Measurements from ENCODE around the gene CLP1.

Gene CLP1

DNA sequence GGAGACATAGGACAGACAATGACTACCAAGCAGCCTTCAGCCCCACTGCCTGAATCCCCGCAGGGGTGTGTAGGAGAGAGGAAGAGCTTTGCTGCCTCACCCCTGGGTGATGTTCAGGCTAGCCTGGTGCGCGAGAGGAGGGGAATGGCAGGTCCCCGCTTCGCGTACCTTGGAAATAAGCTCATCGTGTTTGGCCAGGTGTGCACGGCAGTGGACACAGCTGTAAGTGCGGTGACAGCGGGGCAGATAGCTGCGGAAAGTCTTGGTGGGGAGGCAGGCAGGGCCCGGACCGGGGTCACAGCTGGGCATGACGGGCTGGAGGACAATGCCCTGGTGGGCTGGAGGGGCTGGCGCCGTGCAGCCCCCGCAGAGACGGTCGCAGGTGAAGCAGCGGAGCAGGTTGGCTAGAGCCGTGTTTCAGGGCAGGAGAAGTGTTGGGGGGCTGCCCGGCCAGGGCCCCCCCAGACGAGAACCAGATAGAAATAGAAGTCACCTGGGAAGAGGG lies 10.7 kb upstream of the CLP1 start:
- no peak for TF ChIP-seq SUZ12 (IDR thresholded peaks at IDR 0.05)
- no peak for TF ChIP-seq TARDBP (IDR thresholded peaks at IDR 0.05)
- no peak for TF ChIP-seq L3MBTL2 (conservative IDR thresholded peaks at IDR 0.05)
- TF ChIP-seq ZNF384 (IDR thresholded peaks at IDR 0.05), result no peak
- TF ChIP-seq ELF4 (IDR thresholded peaks at IDR 0.05), result no peak
- TF ChIP-seq CTBP1 (IDR thresholded peaks at IDR 0.05; ENCODE audit: borderline replicate concordance), result no peak
- TF ChIP-seq FOXK2 (IDR thresholded peaks at IDR 0.05), result no peak
- TF ChIP-seq ARNT (IDR thresholded peaks at IDR 0.05), result no peak
- no peak for TF ChIP-seq LEF1 (IDR thresholded peaks at IDR 0.05; ENCODE audit: borderline replicate concordance)
- TF ChIP-seq BHLHE40 (IDR thresholded peaks at IDR 0.05; ENCODE audit: borderline replicate concordance), result no peak
- TF ChIP-seq NFRKB (IDR thresholded peaks at IDR 0.05), result no peak
- TF ChIP-seq, protein P1, sequence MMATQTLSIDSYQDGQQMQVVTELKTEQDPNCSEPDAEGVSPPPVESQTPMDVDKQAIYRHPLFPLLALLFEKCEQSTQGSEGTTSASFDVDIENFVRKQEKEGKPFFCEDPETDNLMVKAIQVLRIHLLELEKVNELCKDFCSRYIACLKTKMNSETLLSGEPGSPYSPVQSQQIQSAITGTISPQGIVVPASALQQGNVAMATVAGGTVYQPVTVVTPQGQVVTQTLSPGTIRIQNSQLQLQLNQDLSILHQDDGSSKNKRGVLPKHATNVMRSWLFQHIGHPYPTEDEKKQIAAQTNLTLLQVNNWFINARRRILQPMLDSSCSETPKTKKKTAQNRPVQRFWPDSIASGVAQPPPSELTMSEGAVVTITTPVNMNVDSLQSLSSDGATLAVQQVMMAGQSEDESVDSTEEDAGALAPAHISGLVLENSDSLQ (IDR thresholded peaks at IDR 0.05), result no peak
- TF ChIP-seq HDGF (IDR thresholded peaks at IDR 0.05; ENCODE audit: borderline replicate concordance), result no peak
- no peak for TF ChIP-seq FOXM1 (IDR thresholded peaks at IDR 0.05; ENCODE audit: borderline replicate concordance)

DNA sequence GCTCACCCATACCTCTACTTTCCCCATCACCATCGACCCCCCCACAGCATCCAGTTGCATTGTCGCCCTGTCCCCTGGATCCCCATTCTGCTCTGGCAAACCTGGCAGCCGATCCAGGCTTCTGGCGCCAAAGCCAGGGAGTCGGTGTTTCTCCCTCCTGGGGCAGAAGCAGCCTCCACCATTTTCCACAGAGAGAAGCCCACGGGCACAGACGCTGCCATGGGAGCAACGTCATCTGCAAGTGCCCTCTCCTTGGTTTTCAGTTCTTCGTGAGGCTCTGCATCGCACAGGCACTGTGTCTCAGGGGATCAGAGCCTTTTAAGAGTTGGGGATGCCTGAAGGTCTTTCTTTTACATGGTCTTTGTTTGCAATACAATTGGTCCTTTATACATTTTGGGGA lies 10.2 kb upstream of the CLP1 start:
- ChIA-PET POLR2A (no interaction called here), CTCF (interaction anchor here (1.8 kb wide), 1 partner anchor 79 kb away, joined by 7 read pairs; the partner anchor contains the start of gene UBE2L6)
- TF ChIP-seq SUZ12 (IDR thresholded peaks at IDR 0.05) (no peak), ZNF384 (IDR thresholded peaks at IDR 0.05) (no peak)
- DNase-seq (ENCODE audit: extremely low spot score), result no peak

More for the DNA sequence above, 10.7 kb upstream of the CLP1 start:
- CTCF ChIA-PET, result interaction anchor here (1.8 kb wide), 1 partner anchor 79 kb away, joined by 7 read pairs; the partner anchor contains the start of gene UBE2L6
- no peak for DNase-seq (ENCODE audit: extremely low spot score)
- POLR2A ChIA-PET, result no interaction called here

DNA sequence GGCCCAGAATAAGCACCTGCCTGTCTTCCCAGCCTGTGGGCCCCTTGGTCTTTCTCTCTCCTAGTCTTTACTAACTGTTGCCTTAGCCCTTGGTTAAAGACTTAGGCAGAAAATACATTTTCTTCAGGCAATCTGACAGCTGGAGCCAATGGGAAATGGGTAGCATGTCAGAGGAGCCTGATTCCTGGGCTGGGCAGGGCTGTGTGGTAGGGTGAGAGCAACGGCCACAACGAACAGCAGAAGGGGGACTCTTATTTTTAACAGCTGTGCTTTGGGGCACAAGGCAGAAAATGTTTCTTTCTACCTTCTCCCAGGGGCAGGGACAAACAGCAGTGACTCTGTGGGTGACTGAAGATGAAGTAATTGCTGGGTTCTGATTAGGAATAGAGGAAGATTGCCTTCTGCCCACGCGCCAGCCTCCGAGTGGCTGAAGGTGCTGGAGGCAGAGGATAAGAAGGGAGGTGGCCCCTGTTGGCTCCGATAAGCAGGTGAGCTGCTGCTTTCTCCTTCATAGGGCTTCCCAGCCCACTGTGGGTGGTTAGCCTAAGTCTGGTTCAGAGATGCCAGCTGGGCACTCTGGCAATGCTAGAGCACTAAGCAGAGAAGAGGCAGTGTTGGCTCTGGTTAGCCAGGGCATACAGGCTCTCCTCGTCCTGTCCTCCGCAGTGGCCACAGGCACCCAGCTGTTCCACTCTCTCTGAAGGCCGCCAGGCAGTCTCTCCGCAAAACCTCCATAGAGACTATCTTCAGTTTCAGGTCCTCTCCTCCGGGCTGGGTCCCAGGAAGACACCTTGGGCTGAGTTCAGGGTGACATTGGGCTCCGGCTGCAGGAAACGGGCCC lies 9.4 kb upstream of the CLP1 start:
- DNase-seq (ENCODE audit: extremely low spot score), result no peak
- POLR2A ChIA-PET, result no interaction called here

DNA sequence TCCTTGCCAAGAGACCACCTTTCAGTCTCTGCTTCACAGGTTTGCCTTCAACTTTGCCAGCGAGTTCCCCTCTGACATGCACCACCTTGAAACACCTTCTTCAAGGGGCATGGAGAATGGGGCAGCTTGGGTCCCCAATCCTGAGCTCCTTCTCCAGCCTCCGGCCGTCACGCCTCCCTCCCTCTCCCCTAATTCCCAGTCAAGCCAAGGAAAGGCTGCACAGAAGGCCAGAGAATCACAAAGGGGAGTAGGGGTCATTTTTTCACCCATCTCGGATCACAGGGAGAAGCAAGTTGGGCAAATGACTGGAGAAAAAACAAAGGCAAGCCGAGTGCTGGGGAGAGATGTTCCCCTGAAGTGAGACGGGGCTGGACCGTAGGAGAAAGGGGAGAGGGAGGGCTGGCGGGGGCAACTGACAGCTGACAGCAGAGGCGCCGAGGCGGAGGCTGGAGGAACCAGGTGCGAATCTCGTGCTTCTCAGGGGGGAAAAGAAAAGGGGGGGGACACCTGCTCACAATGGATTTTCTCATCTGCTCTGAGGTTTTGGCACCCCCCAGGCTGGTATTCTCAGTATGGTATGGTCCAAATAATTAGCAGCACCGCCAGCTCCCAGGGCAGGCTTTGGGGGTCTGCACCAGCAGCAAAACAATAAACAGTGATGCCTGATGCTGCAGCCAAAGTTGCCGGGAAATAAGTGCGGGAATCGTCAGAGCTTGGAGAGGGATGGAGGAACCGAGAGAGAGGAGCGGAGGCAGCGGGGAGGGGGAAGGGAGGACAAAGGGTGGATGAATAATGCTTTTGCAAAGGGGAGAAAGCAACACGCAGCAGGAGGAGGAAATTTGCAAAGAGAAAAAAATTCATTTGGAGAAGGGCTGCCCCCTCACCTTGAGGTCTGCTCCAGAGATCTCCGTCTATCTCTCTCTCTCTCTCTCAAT lies 8.5 kb upstream of the CLP1 start:
- no peak for DNase-seq (ENCODE audit: extremely low spot score)
- ChIA-PET CTCF (interaction anchor here (0.5 to 1.8 kb wide), 5 partner anchors 8 to 122 kb away, joined by 3 to 7 read pairs (median 3); partner anchors contain the start of gene UBE2L6), POLR2A (no interaction called here)

More for the DNA sequence above, 9.4 kb upstream of the CLP1 start:
- CTCF ChIA-PET, result interaction anchor here (0.9 to 1.8 kb wide), 2 partner anchors 80 to 121 kb away, joined by 3 to 7 read pairs; partner anchors contain the start of gene UBE2L6
- no peak for TF ChIP-seq ZNF384 (IDR thresholded peaks at IDR 0.05)
- TF ChIP-seq, protein P1 (IDR thresholded peaks at IDR 0.05), result no peak
- TF ChIP-seq SUZ12 (IDR thresholded peaks at IDR 0.05), result no peak
- no peak for TF ChIP-seq FOXA1 (IDR thresholded peaks at IDR 0.05)
- no peak for TF ChIP-seq LEF1 (IDR thresholded peaks at IDR 0.05; ENCODE audit: borderline replicate concordance)
- no peak for TF ChIP-seq SP1 (IDR thresholded peaks at IDR 0.05)
- TF ChIP-seq TARDBP (IDR thresholded peaks at IDR 0.05), result no peak
- no peak for TF ChIP-seq ELF4 (IDR thresholded peaks at IDR 0.05)
- no peak for TF ChIP-seq L3MBTL2 (conservative IDR thresholded peaks at IDR 0.05)
- no peak for TF ChIP-seq NFRKB (IDR thresholded peaks at IDR 0.05)
- no peak for TF ChIP-seq ARNT (IDR thresholded peaks at IDR 0.05)
- TF ChIP-seq CTBP1 (IDR thresholded peaks at IDR 0.05; ENCODE audit: borderline replicate concordance), result no peak
- TF ChIP-seq HDGF (IDR thresholded peaks at IDR 0.05; ENCODE audit: borderline replicate concordance), result no peak
- no peak for TF ChIP-seq FOXK2 (IDR thresholded peaks at IDR 0.05)
- TF ChIP-seq BHLHE40 (IDR thresholded peaks at IDR 0.05; ENCODE audit: borderline replicate concordance), result no peak
- TF ChIP-seq FOXM1 (IDR thresholded peaks at IDR 0.05; ENCODE audit: borderline replicate concordance), result no peak

More for the DNA sequence above, 8.5 kb upstream of the CLP1 start:
- TF ChIP-seq FOXK2 (IDR thresholded peaks at IDR 0.05) (no peak), L3MBTL2 (conservative IDR thresholded peaks at IDR 0.05) (no peak), SP1 (IDR thresholded peaks at IDR 0.05) (no peak), TARDBP (IDR thresholded peaks at IDR 0.05) (no peak), FOXM1 (IDR thresholded peaks at IDR 0.05; ENCODE audit: borderline replicate concordance) (no peak), LEF1 (IDR thresholded peaks at IDR 0.05; ENCODE audit: borderline replicate concordance) (no peak), BHLHE40 (IDR thresholded peaks at IDR 0.05; ENCODE audit: borderline replicate concordance) (no peak), ARNT (IDR thresholded peaks at IDR 0.05) (no peak), FOXA1 (IDR thresholded peaks at IDR 0.05) (no peak), NFRKB (IDR thresholded peaks at IDR 0.05) (no peak), HDGF (IDR thresholded peaks at IDR 0.05; ENCODE audit: borderline replicate concordance) (no peak), SUZ12 (IDR thresholded peaks at IDR 0.05) (no peak), CTBP1 (IDR thresholded peaks at IDR 0.05; ENCODE audit: borderline replicate concordance) (no peak), ZNF384 (IDR thresholded peaks at IDR 0.05) (no peak), ELF4 (IDR thresholded peaks at IDR 0.05) (no peak)
- TF ChIP-seq, protein P1 (IDR thresholded peaks at IDR 0.05), result no peak
